HepG2 (cell line): Measurements from ENCODE around the gene CARD9. TPM values are rescaled to one million over a fixed set of nuclear protein-coding genes. Genes with fewer than 3 reads are reported as not detected.
A peak's percentile ranks its signal among the peaks of the same experiment; 100 is the strongest.

Experiments used
- AHR ChIP-seq: IDR thresholded peaks from 2 replicates; pipeline ENCODE4 v1.6.1; 2018; ENCODE audit warnings: missing genetic modification reagents, missing compliant biosample characterization
- ATF2 ChIP-seq: sonication (generic); formaldehyde crosslinking; IDR thresholded peaks from 2 replicates; pipeline ENCODE4 v1.4.0; 2020; ENCODE audit warnings: missing genetic modification reagents
- BCL6 ChIP-seq: IDR thresholded peaks from 2 replicates; pipeline ENCODE4 v1.6.1; 2016; ENCODE audit warnings: missing genetic modification reagents, missing compliant biosample characterization
- CBX2 ChIP-seq, 2 experiments: fragments of 200-600 bp in 1 of 2; sonication (generic); formaldehyde crosslinking in 1 of 2; IDR thresholded peaks; 2 replicates each; pipeline versions ENCODE4 v1.7.0 to v1.8.1; 2018 to 2022; ENCODE audit warnings: low read depth in 2 of 2, low read length in 1 of 2, mild to moderate bottlenecking in 1 of 2, missing genetic modification reagents in 1 of 2
- HMGXB4 ChIP-seq, 2 experiments: sonication (generic) in 1 of 2; formaldehyde crosslinking in 1 of 2; IDR thresholded peaks; 2 replicates each; pipeline versions ENCODE4 v1.4.0 to v1.6.1; 2018 to 2020; ENCODE audit warnings: missing genetic modification reagents in 2 of 2, borderline replicate concordance in 1 of 2, low read depth in 1 of 2, mild to moderate bottlenecking in 1 of 2, missing biosample characterization in 1 of 2
- IRF2 ChIP-seq: IDR thresholded peaks from 2 replicates; pipeline ENCODE4 v1.6.1; 2018; ENCODE audit warnings: missing genetic modification reagents, missing compliant biosample characterization
- MATR3 ChIP-seq: sonication (generic); formaldehyde crosslinking; IDR thresholded peaks from 2 replicates; pipeline ENCODE4 v1.4.0; 2020; ENCODE audit warnings: missing genetic modification reagents
- PCBP1 ChIP-seq: fragments of 200-400 bp; formaldehyde crosslinking; IDR thresholded peaks from 2 replicates; pipeline ENCODE4 v1.6.1; 2017; ENCODE audit warnings: mild to moderate bottlenecking, low read depth, low read length, borderline replicate concordance
- SP5 ChIP-seq: IDR thresholded peaks from 2 replicates; pipeline ENCODE4 v1.6.1; 2016; ENCODE audit warnings: low read depth, borderline replicate concordance
- TIGD3 ChIP-seq: sonication (generic); formaldehyde crosslinking; IDR thresholded peaks from 2 replicates; pipeline ENCODE4 v1.5.1; 2020; ENCODE audit warnings: mild to moderate bottlenecking, missing genetic modification reagents, borderline replicate concordance
- YEATS4 ChIP-seq: sonication (generic); formaldehyde crosslinking; IDR thresholded peaks from 2 replicates; pipeline ENCODE4 v1.4.0; 2020; ENCODE audit warnings: missing genetic modification reagents, borderline replicate concordance
- ZBED4 ChIP-seq: sonication (generic); formaldehyde crosslinking; IDR thresholded peaks from 2 replicates; pipeline ENCODE4 v1.4.0; 2020; ENCODE audit warnings: missing genetic modification reagents, borderline replicate concordance
- ZIK1 ChIP-seq: sonication (generic); formaldehyde crosslinking; IDR thresholded peaks from 2 replicates; pipeline ENCODE4 v1.5.0; 2020; ENCODE audit warnings: mild to moderate bottlenecking, low read depth, missing genetic modification reagents, borderline replicate concordance
- ZNF460 ChIP-seq: sonication (generic); formaldehyde crosslinking; IDR thresholded peaks from 2 replicates; pipeline ENCODE4 v1.5.1; 2020; ENCODE audit warnings: missing genetic modification reagents, mild to moderate bottlenecking, borderline replicate concordance
- ZNF709 ChIP-seq: sonication (generic); formaldehyde crosslinking; IDR thresholded peaks from 2 replicates; pipeline ENCODE4 v1.5.0; 2020; ENCODE audit warnings: mild to moderate bottlenecking, missing genetic modification reagents
- polyA plus RNA-seq, 8 experiments: library from polyadenylated mRNA; depleted of rRNA in 3 of 8; stranded (reverse) in 7 of 8; unstranded in 1 of 8; fragments of >200 nt; fragmentation: Illumina TruSeq in 4 of 8; extraction: Trizol in 4 of 8; gene quantifications; 2 replicates each; pipeline versions ENCODE4 v1.2.1 to v1.2.3, GENCODE V29; 2011 to 2016; ENCODE audit warnings: low read depth in 4 of 8, missing spikeins in 1 of 8, mixed read lengths in 1 of 8; ENCODE audit not compliant: insufficient read depth in 1 of 8
- total RNA-seq, 5 experiments: library from RNA; depleted of rRNA; stranded (reverse); fragments of >200 nt; fragmentation: Illumina TruSeq; extraction: Trizol; gene quantifications; 2 replicates each; pipeline ENCODE4 v1.2.3, GENCODE V29; 2016; ENCODE audit warnings: low read depth in 1 of 5

The CARD9 gene
- total and polyA plus RNA-seq, 2 of the 13 experiments (the other 11 are each of a cell fraction or from before 2014, with no cell fraction given) = 3.3 to 7.4 TPM

GRCh38 chr9:136345281-136346156 lies 27.9 kb downstream of the CARD9 start (continued):
- peak; percentile 73 to 85 for TF ChIP-seq HMGXB4 (CRISPR knock-in tag; IDR thresholded peaks at IDR 0.05; ENCODE audit: borderline replicate concordance in 1 of 2, low read depth in 1 of 2)
- TF ChIP-seq ZIK1 (CRISPR knock-in tag) = peak; percentile 71
- TF ChIP-seq IRF2 = 0 out of 2 replicates have a peak, but pooled peaks have one; percentile 30
- peak; percentile 41; the same call in 1 of the 2 replicates for TF ChIP-seq ZNF709 (CRISPR knock-in tag)
- TF ChIP-seq CBX2 (IDR thresholded peaks at IDR 0.05; ENCODE audit: low read depth, low read length) = no peak
- TF ChIP-seq CBX2 (CRISPR knock-in tag; IDR thresholded peaks at IDR 0.05; ENCODE audit: low read depth) = no peak
- TF ChIP-seq ATF2 = 0 out of 2 replicates have a peak, but pooled peaks have one; percentile 26
- TF ChIP-seq ZBED4 (CRISPR knock-in tag) = peak; percentile 33; the same call in 1 of the 2 replicates
- peak; percentile 96 for TF ChIP-seq SP5
- TF ChIP-seq MATR3 (CRISPR knock-in tag) = no peak
- TF ChIP-seq ZNF460 = no peak
- peak; percentile 31; the same call in 1 of the 2 replicates for TF ChIP-seq BCL6 (CRISPR knock-in tag)
- TF ChIP-seq AHR = no peak
- TF ChIP-seq TIGD3 (CRISPR knock-in tag) = peak; percentile 6; the same call in 1 of the 2 replicates
- TF ChIP-seq PCBP1 = peak; percentile 46; the same call in 1 of the 2 replicates
- peak; percentile 34; the same call in 1 of the 2 replicates for TF ChIP-seq YEATS4 (CRISPR knock-in tag)
